HCT116 (cell line): ENCODE measurements around the gene EMSY. TPM values are rescaled to one million over a fixed set of nuclear protein-coding genes. Genes with fewer than 3 reads are reported as not detected.

Experiments
- ATAC-seq: fragments of 200-7000 bp; cut with Tn5 transposase; 2 replicates; pipeline ENCODE4 v1.9.1; 2020; ENCODE audit warnings: mild to moderate bottlenecking, moderate library complexity
- BruUV-seq: library from RNA; stranded (reverse); fragments of 400-500 nt; replicated peaks from 2 replicates; lab custom pipeline; 2021; lab: Mats Ljungman, UMichigan
- CTCF ChIA-PET: fragments of 300-600 bp; sonication (Branson Sonifier 250); formaldehyde crosslinking; loops from one replicate; lab custom pipeline; 2021; ENCODE audit warnings: antibody characterized with exemption; lab: Charles Lee
- POLR2A ChIA-PET: fragments of 300-600, 350-600 bp; sonication (Branson Sonifier 250); formaldehyde crosslinking; loops from one replicate; lab custom pipeline; 2021; ENCODE audit warnings: antibody characterized with exemption; lab: Charles Lee
- RAD21 ChIA-PET, 2 experiments: fragments of 300-600 bp; sonication (Branson Sonifier 250); formaldehyde crosslinking; loops; one replicate each; lab custom pipeline; 2023; ENCODE audit warnings: low total read pairs in 2 of 2; ENCODE audit not compliant: uncharacterized antibody in 2 of 2, unreplicated experiment in 2 of 2, low non-redundant PET in 1 of 2; lab: Charles Lee
- DNase-seq: peaks from one replicate; pipeline ENCODE4 v3.0.0-alpha.2; 2010; ENCODE audit warnings: low read depth, low spot score
- H2AFZ ChIP-seq: fragments of 200-600 bp; shearing (Covaris generic), sonication (generic); 2 replicates; pipeline ENCODE4 v1.6.1; 2017; ENCODE audit warnings: low read depth, mixed run types, mixed read lengths, antibody characterized with exemption, low read length; ENCODE audit not compliant: poor library complexity, severe bottlenecking
- H3K27ac ChIP-seq: 2 replicates; pipeline ENCODE4 v1.5.1; 2012; ENCODE audit warnings: low read depth, low read length
- H3K27me3 ChIP-seq: fragments of 200-600 bp; sonication (generic); 2 replicates; pipeline ENCODE4 v1.6.1; 2016; ENCODE audit warnings: mixed run types, low read length, mixed read lengths; ENCODE audit not compliant: insufficient read depth
- H3K36me3 ChIP-seq, 2 experiments: fragments of 200-500 bp in 1 of 2; fragments of 200-600 bp in 1 of 2; sonication (Bioruptor generic) in 1 of 2; sonication (generic) in 1 of 2; 2 replicates each; pipeline versions ENCODE4 v1.5.1 to v1.6.1; 2014 to 2016; ENCODE audit warnings: low read length in 2 of 2, inconsistent platforms in 1 of 2, mixed read lengths in 1 of 2, mixed run types in 1 of 2; ENCODE audit not compliant: insufficient read depth in 2 of 2, control insufficient read depth in 1 of 2
- H3K4me1 ChIP-seq, 2 experiments: fragments of 200-600 bp in 1 of 2; sonication (generic) in 1 of 2; 2 replicates each; pipeline versions ENCODE4 v1.5.1 to v1.6.1; 2012 to 2017; ENCODE audit warnings: low read length in 2 of 2, inconsistent platforms in 1 of 2, mild to moderate bottlenecking in 1 of 2, mixed read lengths in 1 of 2, mixed run types in 1 of 2, moderate library complexity in 1 of 2; ENCODE audit not compliant: insufficient read depth in 2 of 2, control insufficient read depth in 1 of 2
- H3K4me2 ChIP-seq: fragments of 200-600 bp; sonication (generic); 2 replicates; pipeline ENCODE4 v1.6.1; 2017; ENCODE audit warnings: mixed run types, low read length, mixed read lengths
- H3K4me3 ChIP-seq, 2 experiments: fragments of 200-600 bp in 1 of 2; sonication (generic) in 1 of 2; replicated peaks in 1 of 2; 2 replicates each; pipeline ENCODE4 v1.5.1; 2011 to 2016; ENCODE audit warnings: low read length in 2 of 2, control low read depth in 1 of 2, low read depth in 1 of 2, mild to moderate bottlenecking in 1 of 2, mixed read lengths in 1 of 2, mixed run types in 1 of 2
- H3K79me2 ChIP-seq: fragments of 200-600 bp; sonication (generic); 2 replicates; pipeline ENCODE4 v1.6.1; 2017; ENCODE audit warnings: mild to moderate bottlenecking, mixed run types, low read length, moderate library complexity, mixed read lengths; ENCODE audit not compliant: insufficient read depth
- H3K9ac ChIP-seq: fragments of 200-600 bp; sonication (generic); 2 replicates; pipeline ENCODE4 v1.6.1; 2016; ENCODE audit warnings: low read length, mixed read lengths
- H3K9me2 ChIP-seq: fragments of 200-600 bp; sonication (generic), shearing (Covaris generic); 2 replicates; pipeline ENCODE4 v1.6.1; 2017; ENCODE audit warnings: mixed run types, mild to moderate bottlenecking, moderate library complexity; ENCODE audit not compliant: insufficient read depth
- H3K9me3 ChIP-seq, 2 experiments: fragments of 200-500 bp in 1 of 2; fragments of 200-600 bp in 1 of 2; sonication (Bioruptor generic) in 1 of 2; sonication (generic) in 1 of 2; 2 replicates each; pipeline ENCODE4 v1.6.1; 2014 to 2017; ENCODE audit warnings: low read length in 2 of 2, mixed read lengths in 2 of 2, inconsistent platforms in 1 of 2, low read depth in 1 of 2, mild to moderate bottlenecking in 1 of 2, mixed run types in 1 of 2, moderate library complexity in 1 of 2; ENCODE audit not compliant: control insufficient read depth in 1 of 2, insufficient read depth in 1 of 2
- H4K20me1 ChIP-seq: fragments of 200-600 bp; sonication (generic), shearing (Covaris generic); 2 replicates; pipeline ENCODE4 v1.6.1; 2017; ENCODE audit warnings: mixed run types, mild to moderate bottlenecking, moderate library complexity; ENCODE audit not compliant: insufficient read depth
- CTCF ChIP-seq, 3 experiments: fragments of 200-600 bp in 1 of 3; sonication (generic) in 1 of 3; IDR thresholded peaks in 2 of 3; conservative IDR thresholded peaks in 1 of 3; 2 replicates each; pipeline ENCODE4 v1.5.1; 2012 to 2017; ENCODE audit warnings: low read depth in 2 of 3, low read length in 2 of 3, antibody characterized with exemption in 1 of 3, borderline replicate concordance in 1 of 3, control low read depth in 1 of 3, mild to moderate bottlenecking in 1 of 3, mixed read lengths in 1 of 3, mixed run types in 1 of 3, moderate library complexity in 1 of 3; ENCODE audit not compliant: insufficient read depth in 1 of 3
- EZH2 ChIP-seq: fragments of 200-600 bp; sonication (generic); IDR thresholded peaks from 2 replicates; pipeline ENCODE4 v1.6.1; 2017; ENCODE audit warnings: antibody characterized with exemption, mixed run types
- FOSL1 ChIP-seq: IDR thresholded peaks from 2 replicates; pipeline ENCODE4 v1.6.1; 2012; ENCODE audit warnings: low read depth
- JUND ChIP-seq: IDR thresholded peaks from 2 replicates; pipeline ENCODE4 v1.6.1; 2012
- POLR2A ChIP-seq: IDR thresholded peaks from 2 replicates; pipeline ENCODE4 v1.7.0; 2011; ENCODE audit warnings: borderline replicate concordance; ENCODE audit not compliant: insufficient read depth, insufficient read length; ENCODE audit errors: extremely low read depth
- POLR2AphosphoS5 ChIP-seq: IDR thresholded peaks from 2 replicates; pipeline ENCODE4 v1.6.1; 2011; ENCODE audit warnings: mild to moderate bottlenecking, low read depth, low read length, moderate library complexity
- SIN3A ChIP-seq: IDR thresholded peaks from 2 replicates; pipeline ENCODE4 v1.6.1; 2012; ENCODE audit warnings: low read depth
- SP1 ChIP-seq: IDR thresholded peaks from 2 replicates; pipeline ENCODE4 v1.6.1; 2012; ENCODE audit warnings: low read depth
- YY1 ChIP-seq: IDR thresholded peaks from 2 replicates; pipeline ENCODE4 v1.6.1; 2011; ENCODE audit warnings: low read length, low read depth, moderate library complexity, mild to moderate bottlenecking; ENCODE audit not compliant: insufficient replicate concordance; ENCODE audit errors: extremely low read depth
- ZFX ChIP-seq: fragments of 450-650 bp; IDR thresholded peaks from 2 replicates; pipeline ENCODE4 v1.6.1; 2017
- ZNF274 ChIP-seq: fragments of 200-500 bp; sonication (Bioruptor generic); IDR thresholded peaks from 2 replicates; pipeline ENCODE4 v1.6.1; 2014; ENCODE audit warnings: mild to moderate bottlenecking, low read depth, low read length, inconsistent platforms
- intact Hi-C: fragments of 100-400 bp; cut with micrococcal nuclease; formaldehyde crosslinking; loops from 2 replicates; pipeline ENCODE4 v1.10.0; 2022
- total RNA-seq: library from RNA; stranded (reverse); gene quantifications from one replicate; pipeline ENCODE4 v1.2.1, GENCODE V29; 2021; ENCODE audit not compliant: unreplicated experiment
- TF ChIP-seq, protein P1 (sequence below): IDR thresholded peaks from 2 replicates; pipeline ENCODE4 v1.6.1; 2012

The EMSY gene
- total RNA-seq, 1 experiment from 2014 or later, result 22.7 TPM

DNA sequence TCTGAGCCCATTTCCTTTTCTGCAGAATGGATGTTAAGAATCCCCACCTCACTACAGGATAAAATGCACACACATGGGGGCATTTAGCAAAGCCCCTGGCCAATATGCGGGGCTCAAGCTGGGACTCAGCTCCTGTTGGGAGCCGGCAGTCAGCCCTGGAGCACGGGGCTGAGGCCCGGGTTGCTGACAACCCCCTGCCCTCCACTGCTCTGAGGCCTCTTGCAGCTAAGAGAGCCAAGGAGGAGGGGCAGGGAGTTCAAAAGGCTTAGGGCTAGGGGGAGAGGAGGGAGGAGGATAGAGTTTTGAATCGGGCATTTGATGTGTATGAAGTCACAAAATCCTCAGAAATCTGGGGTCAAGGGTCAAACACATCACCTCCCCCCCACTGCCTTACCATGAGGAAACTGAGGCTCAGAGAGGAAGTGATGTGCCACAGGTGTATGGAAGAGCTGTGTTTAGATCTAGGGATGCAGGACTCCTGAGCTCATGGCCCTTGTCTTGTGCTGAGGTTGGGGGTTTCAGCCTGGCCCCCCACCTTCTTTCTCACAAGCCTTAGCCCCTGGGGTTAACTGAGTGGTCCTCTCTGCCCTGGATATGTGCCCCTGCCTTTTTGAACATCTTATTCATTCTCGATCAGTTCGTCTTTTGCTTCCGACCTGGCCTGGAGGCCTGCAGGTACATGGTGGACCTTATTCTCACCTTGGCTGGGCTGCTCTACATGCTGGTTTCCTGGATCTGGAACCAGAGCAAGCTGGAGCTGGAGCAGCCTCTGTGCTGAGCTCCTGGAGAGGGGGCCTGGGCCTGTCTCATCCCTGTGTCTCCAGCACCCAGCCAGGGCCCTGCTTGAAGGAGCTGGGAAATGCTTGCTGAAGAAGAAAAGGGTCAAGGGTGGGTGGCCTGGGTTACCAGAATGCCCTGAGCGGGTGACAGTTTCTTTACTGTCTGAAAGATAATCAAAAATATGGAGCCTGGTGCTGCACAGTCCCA is 145.4 kb downstream of the EMSY start:
- Histone ChIP-seq H3K9me2 (no peaks in the 10 kb centered on the region), H3K79me2 (no peaks in the 10 kb centered on the region), H3K9ac (no peak overlapping the region), H4K20me1 (no peaks in the 10 kb centered on the region), H3K4me1 (peaks cover 0 to 7% of the 10 kb centered on the region in 2 experiments; a peak in 2 of 4 replicates), H3K36me3 (no peaks in the 10 kb centered on the region), H3K27me3 (no peaks in the 10 kb centered on the region), H3K4me3 (no peak overlapping the region), H3K9me3 (no peaks in the 10 kb centered on the region), H3K27ac (no peak overlapping the region), H2AFZ (no peak overlapping the region), H3K4me2 (no peak overlapping the region)
- ATAC-seq, result no peak
- POLR2A ChIA-PET, result no interaction called here
- RAD21 ChIA-PET, result no interaction called here
- CTCF ChIA-PET, result no interaction called here
- no peak for DNase-seq
- intact Hi-C loops, result no loop called here
- TF ChIP-seq CTCF (IDR thresholded peaks at IDR 0.05 in 2 of 3, conservative IDR thresholded peaks at IDR 0.05 in 1 of 3; ENCODE audit: borderline replicate concordance in 1 of 3, insufficient read depth in 1 of 3, low read depth in 2 of 3, low read length in 2 of 3), result no peak
- TF ChIP-seq SP1, result no peak
- no peak for TF ChIP-seq ZFX
- TF ChIP-seq, protein P1, sequence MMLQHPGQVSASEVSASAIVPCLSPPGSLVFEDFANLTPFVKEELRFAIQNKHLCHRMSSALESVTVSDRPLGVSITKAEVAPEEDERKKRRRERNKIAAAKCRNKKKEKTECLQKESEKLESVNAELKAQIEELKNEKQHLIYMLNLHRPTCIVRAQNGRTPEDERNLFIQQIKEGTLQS, result no peak
- TF ChIP-seq ZNF274, result no peak
- TF ChIP-seq YY1, result no peak
- TF ChIP-seq POLR2AphosphoS5, result no peak
- no peak for TF ChIP-seq FOSL1
- no peak for TF ChIP-seq POLR2A
- TF ChIP-seq SIN3A, result no peak
- TF ChIP-seq JUND, result no peak
- TF ChIP-seq EZH2, result no peak
- BruUV-seq, result no TSS peak
